NCI-H524 (cell line): ENCODE data around the gene KLHL25.

ENCODE experiments used
- DNase-seq, 2 experiments: peaks; one replicate each; lab custom pipeline; 2025; lab: John Stamatoyannopoulos, UW

Gene KLHL25

GRCh38 chr15:85717212-85717611 lies 77.5 kb downstream of the KLHL25 start:
- no peak for DNase-seq

- DNase-seq: no peak
Measured at GRCh38 chr15:85716261-85716660, 78.5 kb downstream of the KLHL25 start.

- DNase-seq: no peak
Measured at GRCh38 chr15:85711580-85712192, 83.0 kb downstream of the KLHL25 start.

- DNase-seq: no peak
Measured at GRCh38 chr15:85710340-85710842, 84.3 kb downstream of the KLHL25 start.
